HG03066 (cell line): ENCODE measurements around the gene NFKBIL1.

Source experiments
- ATAC-seq: cut with Tn5 transposase; IDR thresholded peaks from one replicate; pipeline ENCODE4 v1.9.1; 2021; ENCODE audit warnings: low read depth; ENCODE audit not compliant: unreplicated experiment

The NFKBIL1 gene

GRCh38 chr6:31559606-31559957, 12.2 kb downstream of the NFKBIL1 start:
- no peak for ATAC-seq

DNA sequence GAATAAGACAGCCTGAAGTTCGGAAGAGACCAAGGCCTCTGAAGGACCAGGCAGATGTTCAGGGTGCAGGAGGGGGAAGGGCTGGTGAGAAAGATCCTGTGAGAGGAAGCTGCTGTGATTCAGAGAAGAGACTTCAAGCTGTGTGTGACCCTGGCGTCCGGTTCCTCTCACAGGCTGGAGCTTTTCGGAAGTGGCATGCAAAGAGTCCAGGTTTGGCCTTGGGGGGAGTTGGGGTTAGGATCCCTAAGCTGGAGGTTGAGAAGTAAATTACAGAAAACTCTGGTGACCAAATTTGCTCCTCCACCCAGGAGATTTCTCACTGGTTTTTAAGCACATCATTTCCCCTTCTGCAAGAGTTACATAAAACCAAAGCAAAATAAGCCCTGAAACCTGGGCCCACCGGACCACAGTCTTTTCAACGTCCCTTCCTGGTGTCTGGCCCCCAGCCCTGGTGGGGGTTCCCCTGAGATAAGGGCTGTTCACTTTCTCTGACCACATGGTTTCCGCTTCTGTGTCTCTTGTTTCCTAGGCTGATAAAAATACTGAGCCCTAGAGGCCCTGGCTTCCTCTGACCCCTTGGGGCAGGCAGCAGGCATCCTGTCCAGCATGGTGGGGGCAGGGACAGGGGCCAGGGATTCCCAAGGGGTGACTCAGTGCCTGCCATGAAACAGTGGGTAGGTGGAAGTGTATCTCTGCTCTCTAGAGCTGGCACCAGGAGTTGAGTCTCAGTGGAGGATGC, 12.7 kb downstream of the NFKBIL1 start:
- peak; percentile 67 for ATAC-seq

DNA sequence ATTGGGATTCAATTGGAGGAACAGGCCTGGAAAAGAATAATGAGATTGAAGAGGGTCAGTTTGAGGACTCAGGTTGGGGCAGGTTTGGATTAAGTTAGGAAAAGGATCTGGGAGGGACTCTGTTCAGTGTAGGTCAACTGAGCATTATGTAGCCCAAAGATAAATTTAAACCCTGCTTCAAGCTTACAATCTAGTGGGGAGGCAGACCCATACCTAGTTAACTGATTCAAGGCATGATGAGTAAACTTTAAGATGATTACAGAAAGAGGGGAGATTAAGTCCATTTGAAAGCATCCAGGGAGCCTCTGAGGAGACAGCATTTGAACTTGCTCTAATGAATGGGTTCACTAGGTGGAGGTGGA, 13.3 kb downstream of the NFKBIL1 start:
- no peak for ATAC-seq

- ATAC-seq, result no peak
Measured at GRCh38 chr6:31567531-31568370, 20.3 kb downstream of the NFKBIL1 start.

DNA sequence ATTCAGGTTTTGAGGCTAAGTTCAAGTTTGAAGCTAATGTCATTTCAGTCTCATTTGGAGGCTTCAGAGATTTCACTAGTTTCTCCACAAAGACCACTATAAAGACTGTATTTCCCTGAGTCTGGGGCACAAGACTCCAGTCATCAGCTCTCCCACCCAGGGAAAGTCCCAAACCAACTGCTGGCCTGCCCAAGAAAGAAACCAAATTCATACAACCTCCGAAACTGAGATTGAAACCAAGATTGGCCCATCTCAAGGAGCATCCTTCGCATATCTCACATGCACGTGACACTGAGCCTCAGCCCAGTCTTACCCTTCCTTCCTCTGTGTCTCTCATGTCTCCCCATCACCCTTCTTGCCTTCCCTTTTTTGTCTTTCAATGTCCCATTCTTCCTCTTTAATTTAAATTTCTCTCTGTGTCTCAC, 21.1 kb downstream of the NFKBIL1 start:
- ATAC-seq, result peak; percentile 59

DNA sequence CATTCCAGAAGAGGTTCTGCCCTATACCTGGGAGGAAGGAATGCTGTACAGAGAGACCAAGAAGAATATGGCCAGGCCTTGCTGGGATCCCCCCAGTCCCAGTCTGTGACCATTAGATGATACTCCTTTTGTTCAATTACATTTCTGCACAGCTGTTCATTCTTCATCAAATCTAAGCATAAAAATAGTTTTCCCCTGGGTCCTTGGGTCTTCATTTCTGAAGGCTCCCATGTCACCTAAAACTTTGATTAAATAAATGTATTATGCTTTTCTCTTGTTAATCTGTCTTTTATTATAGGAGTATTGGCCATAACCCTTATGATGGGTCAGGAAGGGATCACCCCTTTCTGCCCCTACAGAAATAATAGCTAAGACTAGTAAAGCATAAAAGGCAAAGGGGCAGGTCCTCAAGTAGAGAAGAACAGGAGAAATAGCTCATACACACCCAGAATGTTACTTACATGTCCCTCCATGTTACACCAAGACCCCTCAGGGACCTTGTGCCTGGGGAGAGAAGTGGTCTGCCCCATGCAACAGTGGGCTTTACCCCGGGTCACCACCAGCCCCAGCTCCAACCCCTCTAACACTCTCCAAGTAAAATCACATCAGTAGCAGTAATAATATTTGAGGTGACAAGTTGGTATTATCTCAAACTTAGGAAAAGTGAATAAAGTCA, 22.6 kb downstream of the NFKBIL1 start:
- no peak for ATAC-seq

- ATAC-seq, result peak; percentile 52
Measured at GRCh38 chr6:31572041-31572911, 24.9 kb downstream of the NFKBIL1 start, which contains the start of gene LTA. Gene LTA (plus strand): TSS chr6:31572289. CDS start chr6:31572743, 454 bp downstream.

DNA sequence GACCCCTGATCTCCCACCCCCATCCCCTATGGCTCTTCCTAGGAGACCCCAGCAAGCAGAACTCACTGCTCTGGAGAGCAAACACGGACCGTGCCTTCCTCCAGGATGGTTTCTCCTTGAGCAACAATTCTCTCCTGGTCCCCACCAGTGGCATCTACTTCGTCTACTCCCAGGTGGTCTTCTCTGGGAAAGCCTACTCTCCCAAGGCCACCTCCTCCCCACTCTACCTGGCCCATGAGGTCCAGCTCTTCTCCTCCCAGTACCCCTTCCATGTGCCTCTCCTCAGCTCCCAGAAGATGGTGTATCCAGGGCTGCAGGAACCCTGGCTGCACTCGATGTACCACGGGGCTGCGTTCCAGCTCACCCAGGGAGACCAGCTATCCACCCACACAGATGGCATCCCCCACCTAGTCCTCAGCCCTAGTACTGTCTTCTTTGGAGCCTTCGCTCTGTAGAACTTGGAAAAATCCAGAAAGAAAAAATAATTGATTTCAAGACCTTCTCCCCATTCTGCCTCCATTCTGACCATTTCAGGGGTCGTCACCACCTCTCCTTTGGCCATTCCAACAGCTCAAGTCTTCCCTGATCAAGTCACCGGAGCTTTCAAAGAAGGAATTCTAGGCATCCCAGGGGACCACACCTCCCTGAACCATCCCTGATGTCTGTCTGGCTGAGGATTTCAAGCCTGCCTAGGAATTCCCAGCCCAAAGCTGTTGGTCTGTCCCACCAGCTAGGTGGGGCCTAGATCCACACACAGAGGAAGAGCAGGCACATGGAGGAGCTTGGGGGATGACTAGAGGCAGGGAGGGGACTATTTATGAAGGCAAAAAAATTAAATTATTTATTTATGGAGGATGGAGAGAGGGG, 26.1 kb downstream of the NFKBIL1 start:
- no peak for ATAC-seq

DNA sequence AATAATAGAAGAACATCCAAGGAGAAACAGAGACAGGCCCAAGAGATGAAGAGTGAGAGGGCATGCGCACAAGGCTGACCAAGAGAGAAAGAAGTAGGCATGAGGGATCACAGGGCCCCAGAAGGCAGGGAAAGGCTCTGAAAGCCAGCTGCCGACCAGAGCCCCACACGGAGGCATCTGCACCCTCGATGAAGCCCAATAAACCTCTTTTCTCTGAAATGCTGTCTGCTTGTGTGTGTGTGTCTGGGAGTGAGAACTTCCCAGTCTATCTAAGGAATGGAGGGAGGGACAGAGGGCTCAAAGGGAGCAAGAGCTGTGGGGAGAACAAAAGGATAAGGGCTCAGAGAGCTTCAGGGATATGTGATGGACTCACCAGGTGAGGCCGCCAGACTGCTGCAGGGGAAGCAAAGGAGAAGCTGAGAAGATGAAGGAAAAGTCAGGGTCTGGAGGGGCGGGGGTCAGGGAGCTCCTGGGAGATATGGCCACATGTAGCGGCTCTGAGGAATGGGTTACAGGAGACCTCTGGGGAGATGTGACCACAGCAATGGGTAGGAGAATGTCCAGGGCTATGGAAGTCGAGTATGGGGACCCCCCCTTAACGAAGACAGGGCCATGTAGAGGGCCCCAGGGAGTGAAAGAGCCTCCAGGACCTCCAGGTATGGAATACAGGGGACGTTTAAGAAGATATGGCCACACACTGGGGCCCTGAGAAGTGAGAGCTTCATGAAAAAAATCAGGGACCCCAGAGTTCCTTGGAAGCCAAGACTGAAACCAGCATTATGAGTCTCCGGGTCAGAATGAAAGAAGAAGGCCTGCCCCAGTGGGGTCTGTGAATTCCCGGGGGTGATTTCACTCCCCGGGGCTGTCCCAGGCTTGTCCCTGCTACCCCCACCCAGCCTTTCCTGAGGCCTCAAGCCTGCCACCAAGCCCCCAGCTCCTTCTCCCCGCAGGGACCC, 27.0 kb downstream of the NFKBIL1 start:
- no peak for ATAC-seq

DNA sequence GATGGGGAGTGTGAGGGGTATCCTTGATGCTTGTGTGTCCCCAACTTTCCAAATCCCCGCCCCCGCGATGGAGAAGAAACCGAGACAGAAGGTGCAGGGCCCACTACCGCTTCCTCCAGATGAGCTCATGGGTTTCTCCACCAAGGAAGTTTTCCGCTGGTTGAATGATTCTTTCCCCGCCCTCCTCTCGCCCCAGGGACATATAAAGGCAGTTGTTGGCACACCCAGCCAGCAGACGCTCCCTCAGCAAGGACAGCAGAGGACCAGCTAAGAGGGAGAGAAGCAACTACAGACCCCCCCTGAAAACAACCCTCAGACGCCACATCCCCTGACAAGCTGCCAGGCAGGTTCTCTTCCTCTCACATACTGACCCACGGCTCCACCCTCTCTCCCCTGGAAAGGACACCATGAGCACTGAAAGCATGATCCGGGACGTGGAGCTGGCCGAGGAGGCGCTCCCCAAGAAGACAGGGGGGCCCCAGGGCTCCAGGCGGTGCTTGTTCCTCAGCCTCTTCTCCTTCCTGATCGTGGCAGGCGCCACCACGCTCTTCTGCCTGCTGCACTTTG, 28.0 kb downstream of the NFKBIL1 start, which contains the start of gene TNF:
TNF (plus strand) TSS at position 231 of the 567 bp plus-strand sequence; CDS start at position 408, 177 bp downstream.
- ATAC-seq, result no peak

DNA sequence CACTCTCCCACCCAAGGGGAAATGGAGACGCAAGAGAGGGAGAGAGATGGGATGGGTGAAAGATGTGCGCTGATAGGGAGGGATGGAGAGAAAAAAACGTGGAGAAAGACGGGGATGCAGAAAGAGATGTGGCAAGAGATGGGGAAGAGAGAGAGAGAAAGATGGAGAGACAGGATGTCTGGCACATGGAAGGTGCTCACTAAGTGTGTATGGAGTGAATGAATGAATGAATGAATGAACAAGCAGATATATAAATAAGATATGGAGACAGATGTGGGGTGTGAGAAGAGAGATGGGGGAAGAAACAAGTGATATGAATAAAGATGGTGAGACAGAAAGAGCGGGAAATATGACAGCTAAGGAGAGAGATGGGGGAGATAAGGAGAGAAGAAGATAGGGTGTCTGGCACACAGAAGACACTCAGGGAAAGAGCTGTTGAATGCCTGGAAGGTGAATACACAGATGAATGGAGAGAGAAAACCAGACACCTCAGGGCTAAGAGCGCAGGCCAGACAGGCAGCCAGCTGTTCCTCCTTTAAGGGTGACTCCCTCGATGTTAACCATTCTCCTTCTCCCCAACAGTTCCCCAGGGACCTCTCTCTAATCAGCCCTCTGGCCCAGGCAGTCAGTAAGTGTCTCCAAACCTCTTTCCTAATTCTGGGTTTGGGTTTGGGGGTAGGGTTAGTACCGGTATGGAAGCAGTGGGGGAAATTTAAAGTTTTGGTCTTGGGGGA, 28.7 kb downstream of the NFKBIL1 start:
- no peak for ATAC-seq

DNA sequence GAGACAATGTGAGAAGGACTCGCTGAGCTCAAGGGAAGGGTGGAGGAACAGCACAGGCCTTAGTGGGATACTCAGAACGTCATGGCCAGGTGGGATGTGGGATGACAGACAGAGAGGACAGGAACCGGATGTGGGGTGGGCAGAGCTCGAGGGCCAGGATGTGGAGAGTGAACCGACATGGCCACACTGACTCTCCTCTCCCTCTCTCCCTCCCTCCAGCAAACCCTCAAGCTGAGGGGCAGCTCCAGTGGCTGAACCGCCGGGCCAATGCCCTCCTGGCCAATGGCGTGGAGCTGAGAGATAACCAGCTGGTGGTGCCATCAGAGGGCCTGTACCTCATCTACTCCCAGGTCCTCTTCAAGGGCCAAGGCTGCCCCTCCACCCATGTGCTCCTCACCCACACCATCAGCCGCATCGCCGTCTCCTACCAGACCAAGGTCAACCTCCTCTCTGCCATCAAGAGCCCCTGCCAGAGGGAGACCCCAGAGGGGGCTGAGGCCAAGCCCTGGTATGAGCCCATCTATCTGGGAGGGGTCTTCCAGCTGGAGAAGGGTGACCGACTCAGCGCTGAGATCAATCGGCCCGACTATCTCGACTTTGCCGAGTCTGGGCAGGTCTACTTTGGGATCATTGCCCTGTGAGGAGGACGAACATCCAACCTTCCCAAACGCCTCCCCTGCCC, 29.6 kb downstream of the NFKBIL1 start:
- ATAC-seq, result no peak

- no peak for ATAC-seq
Measured at GRCh38 chr6:31577579-31577966, 30.2 kb downstream of the NFKBIL1 start.

- no peak for ATAC-seq
Measured at GRCh38 chr6:31578184-31579118, 31.0 kb downstream of the NFKBIL1 start.

DNA sequence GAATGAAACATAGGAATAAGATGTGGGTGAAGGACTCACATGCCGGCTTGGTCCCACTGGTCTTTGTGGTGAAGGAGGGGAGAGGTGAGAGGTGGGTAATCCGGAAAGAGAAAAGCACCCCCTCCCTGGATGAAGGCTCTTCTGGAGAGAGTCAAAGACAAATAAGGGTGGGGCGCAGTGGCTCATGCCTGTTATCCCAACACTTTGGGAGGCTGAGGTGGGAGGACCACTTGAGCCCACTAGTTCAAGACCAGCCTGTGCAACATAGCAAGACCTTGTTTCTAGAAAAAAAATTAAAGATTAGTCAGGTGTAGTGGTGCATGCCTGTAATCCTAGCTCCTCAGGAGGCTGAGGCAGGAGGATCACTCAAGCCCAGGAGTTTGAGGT, 31.7 kb downstream of the NFKBIL1 start:
- no peak for ATAC-seq
